Fibroblast of villous mesenchyme (primary cell): ENCODE data around the gene CDC14C. TPM values are rescaled to one million over a fixed set of nuclear protein-coding genes. Genes with fewer than 3 reads are reported as not detected.

Experiments used
- DNase-seq: peaks from one replicate; pipeline ENCODE4 v3.0.0-alpha.2; 2010; ENCODE audit warnings: low read depth
- H3K4me3 ChIP-seq: 2 replicates; pipeline ENCODE4 v1.5.1; 2011; ENCODE audit warnings: low read depth, mild to moderate bottlenecking, low read length
- CTCF ChIP-seq: IDR thresholded peaks from 2 replicates; pipeline ENCODE4 v1.5.1; 2012; ENCODE audit warnings: low read depth, mild to moderate bottlenecking, low read length; ENCODE audit not compliant: insufficient read depth
- total RNA-seq: library from RNA; depleted of rRNA; stranded (reverse); fragments of >200 nt; gene quantifications from 2 replicates; pipeline ENCODE4 v1.2.3, GENCODE V29; 2012

The CDC14C gene
- total RNA-seq, 1 donor: under 0.01 TPM

DNA sequence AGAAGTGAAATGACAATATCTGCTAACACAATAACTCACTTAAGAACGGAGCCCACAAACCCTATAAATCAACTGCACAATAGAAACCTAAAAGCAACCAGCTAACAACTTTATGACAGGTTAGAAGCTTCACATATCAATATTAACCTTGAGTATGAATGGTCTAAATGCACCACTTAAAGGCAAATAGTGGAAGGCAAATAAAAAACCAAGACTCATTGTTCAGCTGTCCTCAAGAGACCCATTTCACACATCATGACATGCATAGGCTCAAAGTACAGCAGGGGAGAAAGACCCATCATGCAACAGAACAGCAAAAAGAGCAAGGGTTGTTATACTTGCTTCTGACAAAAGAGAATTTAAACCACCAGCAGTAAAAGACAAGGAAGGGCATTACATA, 46.8 kb downstream of the CDC14C start:
- DNase-seq: no peak
- H3K4me3 ChIP-seq: no peak overlapping the region
- TF ChIP-seq CTCF: no peak

DNA sequence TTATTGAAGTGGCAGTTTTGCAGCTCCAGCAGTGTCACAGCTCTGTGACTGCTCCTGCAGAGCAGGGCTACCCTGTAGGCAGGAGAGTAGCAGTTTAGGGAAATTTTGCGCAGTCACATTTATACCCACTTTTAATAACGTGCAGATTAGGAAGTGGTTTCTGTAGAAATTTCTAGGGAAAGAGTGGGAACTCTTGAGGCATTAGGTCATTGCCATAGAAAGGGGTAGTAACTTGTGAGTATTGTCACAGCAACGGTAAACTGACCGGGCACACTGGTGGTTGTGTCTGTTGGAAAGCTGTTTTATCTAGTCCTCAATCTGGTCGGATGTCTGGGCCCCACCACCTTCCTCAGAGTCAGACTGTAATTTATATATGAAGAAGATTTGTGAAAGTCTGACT, 51.9 kb downstream of the CDC14C start:
- no peak overlapping the region for H3K4me3 ChIP-seq
- TF ChIP-seq CTCF: no peak
- DNase-seq: no peak

- H3K4me3 ChIP-seq: no peak overlapping the region
- TF ChIP-seq CTCF: no peak
- no peak for DNase-seq
Observed at GRCh38 chr7:48976850-48977249, 52.5 kb downstream of the CDC14C start.
